ENCODE results near the gene BACE2.

Gene BACE2

GRCh38 chr21:41211060-41211805, 43.3 kb downstream of the BACE2 start:
- 93% methylated on average over 3 of the region's 8 CpGs; no CpG with 5 or more reads in 1 of the 2 experiments for WGBS, 2 experiments (ENCODE audit: insufficient coverage in 2 of 2)
- Histone ChIP-seq H3K4me3 (ENCODE audit: extremely low read depth, insufficient read depth, low read length, poor library complexity, severe bottlenecking) (no peak overlapping the region), H3K4me1 (ENCODE audit: control insufficient read depth, insufficient read depth, low read length, poor library complexity, severe bottlenecking) (no peaks in the 10 kb centered on the region), H3K27ac (ENCODE audit: low read depth, low read length, severe bottlenecking) (no peak overlapping the region), H3K9me3 (ENCODE audit: control insufficient read depth, low read length) (no peaks in the 10 kb centered on the region), H3K36me3 (ENCODE audit: control insufficient read depth, insufficient read depth, low read length) (no peaks in the 10 kb centered on the region)

GRCh38 chr21:41213021-41213420, 45.1 kb downstream of the BACE2 start:
- Histone ChIP-seq H3K36me3 (ENCODE audit: control insufficient read depth, insufficient read depth, low read length) (no peaks in the 10 kb centered on the region), H3K9me3 (ENCODE audit: control insufficient read depth, low read length) (no peaks in the 10 kb centered on the region), H3K4me3 (ENCODE audit: extremely low read depth, insufficient read depth, low read length, poor library complexity, severe bottlenecking) (no peak overlapping the region), H3K4me1 (ENCODE audit: control insufficient read depth, insufficient read depth, low read length, poor library complexity, severe bottlenecking) (no peaks in the 10 kb centered on the region), H3K27ac (ENCODE audit: low read depth, low read length, severe bottlenecking) (no peak overlapping the region)
- WGBS, 2 experiments (ENCODE audit: insufficient coverage in 2 of 2) = 52 to 79% methylated on average over 2 to 3 of the region's 5 CpGs

- Histone ChIP-seq H3K9me3 (ENCODE audit: control insufficient read depth, low read length) (no peaks in the 10 kb centered on the region), H3K36me3 (ENCODE audit: control insufficient read depth, insufficient read depth, low read length) (no peaks in the 10 kb centered on the region), H3K27ac (ENCODE audit: low read depth, low read length, severe bottlenecking) (no peak overlapping the region), H3K4me3 (ENCODE audit: extremely low read depth, insufficient read depth, low read length, poor library complexity, severe bottlenecking) (no peak overlapping the region), H3K4me1 (ENCODE audit: control insufficient read depth, insufficient read depth, low read length, poor library complexity, severe bottlenecking) (no peaks in the 10 kb centered on the region)
- WGBS, 2 experiments (ENCODE audit: insufficient coverage in 2 of 2) = 90 to 96% methylated on average over 10 to 12 of the region's 12 CpGs
These were observed 48.0 kb downstream of the BACE2 start for GRCh38 chr21:41215856-41216408.

- Histone ChIP-seq H3K4me3 (ENCODE audit: extremely low read depth, insufficient read depth, low read length, poor library complexity, severe bottlenecking) (no peak overlapping the region), H3K36me3 (ENCODE audit: control insufficient read depth, insufficient read depth, low read length) (no peaks in the 10 kb centered on the region), H3K9me3 (ENCODE audit: control insufficient read depth, low read length) (no peaks in the 10 kb centered on the region), H3K4me1 (ENCODE audit: control insufficient read depth, insufficient read depth, low read length, poor library complexity, severe bottlenecking) (no peaks in the 10 kb centered on the region), H3K27ac (ENCODE audit: low read depth, low read length, severe bottlenecking) (no peak overlapping the region)
- WGBS, 2 experiments (ENCODE audit: insufficient coverage in 2 of 2) = 88 to 92% methylated on average over 13 to 16 of the region's 17 CpGs
These were observed 48.5 kb downstream of the BACE2 start for GRCh38 chr21:41216486-41216885.

GRCh38 chr21:41217671-41218385, 49.9 kb downstream of the BACE2 start:
- no peak overlapping the region for H3K27ac ChIP-seq (ENCODE audit: low read depth, low read length, severe bottlenecking)
- H3K9me3 ChIP-seq (ENCODE audit: control insufficient read depth, low read length) = no peaks in the 10 kb centered on the region
- H3K4me1 ChIP-seq (ENCODE audit: control insufficient read depth, insufficient read depth, low read length, poor library complexity, severe bottlenecking) = no peaks in the 10 kb centered on the region
- no peak overlapping the region for H3K4me3 ChIP-seq (ENCODE audit: extremely low read depth, insufficient read depth, low read length, poor library complexity, severe bottlenecking)
- no peaks in the 10 kb centered on the region for H3K36me3 ChIP-seq (ENCODE audit: control insufficient read depth, insufficient read depth, low read length)
- 54 to 56% methylated on average over 7 to 8 of the region's 12 CpGs for WGBS, 2 experiments (ENCODE audit: insufficient coverage in 2 of 2)

- Histone ChIP-seq H3K9me3 (ENCODE audit: control insufficient read depth, low read length) (no peaks in the 10 kb centered on the region), H3K27ac (ENCODE audit: low read depth, low read length, severe bottlenecking) (no peak overlapping the region), H3K4me1 (ENCODE audit: control insufficient read depth, insufficient read depth, low read length, poor library complexity, severe bottlenecking) (no peaks in the 10 kb centered on the region), H3K4me3 (ENCODE audit: extremely low read depth, insufficient read depth, low read length, poor library complexity, severe bottlenecking) (no peak overlapping the region), H3K36me3 (ENCODE audit: control insufficient read depth, insufficient read depth, low read length) (no peaks in the 10 kb centered on the region)
- WGBS, 2 experiments (ENCODE audit: insufficient coverage in 2 of 2) = 93 to 94% methylated on average over 7 to 9 of the region's 14 CpGs
These were observed 51.7 kb downstream of the BACE2 start for GRCh38 chr21:41219498-41220207.

GRCh38 chr21:41220208-41220733, 52.3 kb downstream of the BACE2 start:
- H3K4me1 ChIP-seq (ENCODE audit: control insufficient read depth, insufficient read depth, low read length, poor library complexity, severe bottlenecking) = no peaks in the 10 kb centered on the region
- no peak overlapping the region for H3K27ac ChIP-seq (ENCODE audit: low read depth, low read length, severe bottlenecking)
- WGBS, 2 experiments (ENCODE audit: insufficient coverage in 2 of 2) = 86 to 100% methylated on average over 1 to 2 of the region's 8 CpGs
- H3K9me3 ChIP-seq (ENCODE audit: control insufficient read depth, low read length) = no peaks in the 10 kb centered on the region
- H3K4me3 ChIP-seq (ENCODE audit: extremely low read depth, insufficient read depth, low read length, poor library complexity, severe bottlenecking) = no peak overlapping the region
- no peaks in the 10 kb centered on the region for H3K36me3 ChIP-seq (ENCODE audit: control insufficient read depth, insufficient read depth, low read length)

- H3K9me3 ChIP-seq (ENCODE audit: control insufficient read depth, low read length) = no peaks in the 10 kb centered on the region
- no peak overlapping the region for H3K27ac ChIP-seq (ENCODE audit: low read depth, low read length, severe bottlenecking)
- no peaks in the 10 kb centered on the region for H3K4me1 ChIP-seq (ENCODE audit: control insufficient read depth, insufficient read depth, low read length, poor library complexity, severe bottlenecking)
- 95 to 96% methylated on average over 19 of the region's 19 CpGs for WGBS, 2 experiments (ENCODE audit: insufficient coverage in 2 of 2)
- H3K36me3 ChIP-seq (ENCODE audit: control insufficient read depth, insufficient read depth, low read length) = no peaks in the 10 kb centered on the region
- H3K4me3 ChIP-seq (ENCODE audit: extremely low read depth, insufficient read depth, low read length, poor library complexity, severe bottlenecking) = no peak overlapping the region
These were observed 54.5 kb downstream of the BACE2 start for GRCh38 chr21:41222247-41223068.

GRCh38 chr21:41226853-41227252, 58.9 kb downstream of the BACE2 start:
- WGBS, 2 experiments (ENCODE audit: insufficient coverage in 2 of 2) = 84 to 91% methylated on average over 8 of the region's 8 CpGs
- H3K27ac ChIP-seq (ENCODE audit: low read depth, low read length, severe bottlenecking) = no peak overlapping the region

More at GRCh38 chr21:41226853-41227252, 58.9 kb downstream of the BACE2 start:
- no peak overlapping the region for H3K4me3 ChIP-seq (ENCODE audit: extremely low read depth, insufficient read depth, low read length, poor library complexity, severe bottlenecking)
- H3K36me3 ChIP-seq (ENCODE audit: control insufficient read depth, insufficient read depth, low read length) = no peaks in the 10 kb centered on the region
- no peaks in the 10 kb centered on the region for H3K4me1 ChIP-seq (ENCODE audit: control insufficient read depth, insufficient read depth, low read length, poor library complexity, severe bottlenecking)
- no peaks in the 10 kb centered on the region for H3K9me3 ChIP-seq (ENCODE audit: control insufficient read depth, low read length)
